Right lobe of liver (tissue), 4 donors: ENCODE data around the gene AXIN2.

Source experiments
- CTCF ChIP-seq, 4 donors: fragments of 200-600 bp in 3 of 4; fragments of 450-650 bp in 1 of 4; IDR thresholded peaks; one replicate each; pipeline versions ENCODE4 v1.5.1 to v1.8.0; 2016 to 2022; ENCODE audit warnings: antibody characterized with exemption in 4 of 4, mild to moderate bottlenecking in 2 of 4
- POLR2A ChIP-seq: fragments of 450-650 bp; IDR thresholded peaks from one replicate; pipeline ENCODE4 v1.6.1; 2017; ENCODE audit warnings: antibody characterized with exemption, mild to moderate bottlenecking
- donor health status: DM: no; HTN: no; CAD: no.
- donor health status: DM: no; HTN: no; CAD: no.
- donor health status: DM: no; HTN: yes; CAD: no.

- no peak for TF ChIP-seq CTCF (IDR thresholded peaks at IDR 0.05)
- TF ChIP-seq POLR2A = no peak
These were observed 72.8 kb downstream of the AXIN2 start for GRCh38 chr17:65488665-65489064.
